Left colon (tissue), 2 donors: ENCODE results near the gene TTC22. TPM values are rescaled to one million over a fixed set of nuclear protein-coding genes. Genes with fewer than 3 reads are reported as not detected.

Source experiments
- ATAC-seq: fragments of 200-7000 bp; cut with Tn5 transposase; one replicate; pipeline ENCODE4 v1.9.1; 2020; ENCODE audit warnings: mild to moderate bottlenecking, moderate library complexity
- DNase-seq, 2 donors: peaks; one replicate each; pipeline ENCODE4 v3.0.0-alpha.2; 2020
- intact Hi-C, 2 donors: fragments of 100-400 bp; cut with DNase I in 1 of 2; cut with micrococcal nuclease in 1 of 2; formaldehyde crosslinking; loops; one replicate each; pipeline versions ENCODE4 v1.11.2 to v1.14.0; 2022; cut with DNase I, micrococcal nuclease
- total RNA-seq, 2 donors: library from RNA; stranded (reverse); fragmentation: NEBNext Ultra II Directional; extraction: Animal tissue kit (Norgen Biotek cat#: 25700); gene quantifications; one replicate each; pipeline ENCODE4 v1.2.1, GENCODE V29; 2021
- donor health status: DM: no; HTN: no; CAD: no.
- donor health status: DM: yes; HTN: yes; CAD: no.

The TTC22 gene
- total RNA-seq, 2 donors from 2014 or later: 88.7 to 94.5 TPM

DNA sequence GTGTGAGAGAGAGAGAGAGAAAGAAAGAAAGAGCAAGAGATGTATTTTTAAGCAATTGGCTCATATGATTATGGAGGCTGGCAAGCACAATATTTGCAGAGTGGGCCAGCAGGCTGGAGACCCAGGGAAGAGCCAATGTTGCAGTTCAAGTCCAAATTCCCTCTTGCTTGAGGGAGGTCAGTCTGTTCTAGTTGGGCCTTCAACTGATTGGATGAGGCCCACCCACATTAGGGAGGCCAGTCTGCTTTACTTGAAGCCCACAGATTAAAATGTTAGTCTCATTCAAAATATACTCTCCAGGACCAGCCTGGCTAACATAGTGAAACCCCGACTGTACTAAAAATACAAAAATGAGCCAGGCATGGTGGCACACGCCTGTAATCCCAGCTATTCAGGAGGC is 28.2 kb downstream of the TTC22 start:
- DNase-seq (no peak), ATAC-seq (no peak)
- intact Hi-C loops: no loop called here

DNA sequence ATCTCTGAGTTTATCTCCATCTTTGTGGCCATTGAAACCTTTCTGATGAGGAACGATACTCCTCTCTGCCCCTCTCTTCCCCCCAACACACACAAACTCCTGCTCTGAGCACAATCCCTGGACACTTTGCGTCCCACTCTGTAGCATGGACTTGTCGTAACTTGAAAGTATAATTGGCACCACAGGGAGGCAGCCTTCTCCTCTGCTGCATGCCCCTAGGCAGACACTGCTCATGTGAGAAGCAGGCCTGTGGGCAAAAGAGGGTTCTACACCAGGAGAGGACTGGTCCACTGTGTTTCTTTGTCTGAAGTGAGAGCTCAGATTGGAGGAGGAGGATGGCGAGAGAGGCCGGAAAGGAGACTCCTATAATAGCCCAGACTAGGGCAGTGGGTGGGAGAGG is 33.0 kb downstream of the TTC22 start:
- peak; percentile 14 for ATAC-seq
- peak in 1 of 2 donors; percentile 41 for DNase-seq
- intact Hi-C loops: no loop called here

DNA sequence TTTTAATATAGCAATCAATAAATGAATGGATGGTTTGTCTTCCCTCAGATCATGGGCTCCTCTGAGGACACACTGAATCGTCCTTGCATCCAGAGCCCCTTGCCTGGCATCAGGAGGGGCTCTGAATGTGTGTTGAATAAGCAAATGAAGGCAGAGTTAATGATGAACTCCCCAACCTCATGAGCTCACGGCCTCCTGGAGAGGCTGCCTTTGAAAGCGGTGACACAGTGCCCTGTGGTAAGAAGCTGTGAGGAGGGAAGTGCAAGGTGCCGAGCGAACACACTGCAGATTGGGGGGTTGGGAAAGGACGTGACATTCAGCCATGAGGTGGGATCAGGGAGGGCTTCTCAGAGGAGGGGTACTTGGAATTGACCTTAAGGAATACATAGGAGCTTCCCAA is 33.6 kb downstream of the TTC22 start:
- DNase-seq (no peak), ATAC-seq (no peak)
- intact Hi-C loops: no loop called here

DNA sequence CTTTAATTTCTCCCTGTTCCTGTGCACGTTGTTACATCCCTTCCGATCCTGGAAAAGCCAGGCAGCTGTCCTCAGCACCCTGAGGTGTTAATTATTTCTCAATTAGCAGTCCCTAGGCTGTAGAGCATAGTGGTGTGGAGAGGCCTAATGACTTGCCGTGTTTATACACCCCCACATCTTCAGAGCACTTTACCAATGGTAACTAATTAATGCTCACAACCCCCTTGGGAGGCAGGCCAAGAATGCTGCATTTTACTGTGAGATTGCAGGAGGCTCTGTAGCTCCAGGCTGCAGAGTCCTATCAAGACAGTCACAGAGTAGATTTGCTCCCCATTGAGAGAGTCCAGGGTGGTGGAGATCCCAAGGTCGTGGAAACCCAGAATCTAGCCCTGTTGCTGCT is 34.4 kb downstream of the TTC22 start:
- intact Hi-C loops: no loop called here
- no peak for ATAC-seq

DNA sequence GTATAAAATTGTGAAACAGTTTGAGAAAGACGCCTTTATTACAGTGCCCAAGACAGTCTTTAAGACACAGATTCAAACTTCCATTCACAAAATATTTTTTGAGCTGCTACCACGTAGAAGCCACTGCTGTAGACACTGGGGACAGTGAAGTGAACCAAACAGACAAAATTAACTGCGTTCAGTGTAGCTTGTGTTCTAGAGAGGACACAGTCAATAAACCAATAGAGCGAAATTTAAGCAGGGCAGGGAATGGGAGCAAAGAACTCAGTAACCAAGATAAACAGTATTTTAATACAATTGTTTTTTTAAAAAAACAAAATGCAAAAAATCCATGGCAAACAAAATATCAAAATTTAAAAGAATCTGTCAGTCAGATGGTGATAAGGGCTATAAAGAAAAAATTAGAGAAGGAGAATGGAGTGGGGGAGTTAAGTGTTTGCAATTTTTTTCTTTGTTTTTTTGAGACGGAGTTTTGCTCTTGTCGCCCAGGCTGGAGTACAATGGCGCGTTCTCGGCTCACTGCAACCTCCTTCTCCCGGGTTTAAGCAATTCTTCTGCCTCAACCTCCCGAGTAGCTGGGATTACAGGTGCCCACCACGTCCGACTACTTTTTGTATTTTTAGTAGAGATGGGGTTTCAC is 36.1 kb downstream of the TTC22 start:
- intact Hi-C loops: no loop called here
- no peak for ATAC-seq
- DNase-seq: no peak

More for the DNA sequence above, 34.4 kb downstream of the TTC22 start:
- no peak for DNase-seq

DNA sequence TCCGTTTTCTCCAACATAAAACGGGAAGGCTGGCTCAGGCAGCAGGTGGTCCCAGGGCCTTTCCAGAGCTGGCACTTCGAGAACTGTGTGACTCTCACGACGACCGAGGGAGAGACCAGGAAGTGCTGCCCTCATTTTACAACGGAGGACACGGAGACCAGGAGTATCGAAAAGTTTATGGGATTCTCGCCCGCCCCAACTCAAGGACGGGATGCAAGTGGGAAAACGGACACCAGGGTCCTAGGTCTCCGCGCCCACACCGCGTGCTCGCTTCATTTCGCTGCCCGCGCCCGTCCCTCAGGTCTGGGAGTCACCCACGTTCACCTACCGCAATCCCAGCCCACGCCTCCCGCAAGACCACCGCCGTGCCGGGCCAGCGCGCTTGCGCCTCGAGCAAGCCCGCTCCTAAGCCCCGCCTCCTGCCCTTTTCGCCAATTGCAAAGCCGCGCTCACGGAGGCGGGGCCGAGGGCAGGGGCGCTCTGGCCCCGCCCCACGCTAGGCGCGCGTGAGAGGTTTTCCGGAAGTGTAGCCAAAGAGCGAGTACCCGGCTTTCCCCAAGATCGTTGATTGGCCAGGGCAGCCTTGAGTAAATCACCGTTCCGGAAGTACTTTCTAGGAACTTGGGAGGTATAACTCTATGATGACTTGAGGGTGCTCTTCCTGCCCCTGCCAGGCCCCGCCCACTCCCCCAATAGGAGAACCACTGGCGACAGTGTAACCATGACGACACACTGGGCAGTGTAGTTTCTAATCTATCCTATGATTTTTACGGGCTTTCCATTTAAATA is 36.8 kb downstream of the TTC22 start, which contains the start of gene PARS2:
PARS2 (minus strand) TSS at position 391 of the 789 bp plus-strand sequence. CDS start 5,362 bp downstream, outside the sequence.
- intact Hi-C loops: no loop called here
- peak; percentile 93 for ATAC-seq

DNA sequence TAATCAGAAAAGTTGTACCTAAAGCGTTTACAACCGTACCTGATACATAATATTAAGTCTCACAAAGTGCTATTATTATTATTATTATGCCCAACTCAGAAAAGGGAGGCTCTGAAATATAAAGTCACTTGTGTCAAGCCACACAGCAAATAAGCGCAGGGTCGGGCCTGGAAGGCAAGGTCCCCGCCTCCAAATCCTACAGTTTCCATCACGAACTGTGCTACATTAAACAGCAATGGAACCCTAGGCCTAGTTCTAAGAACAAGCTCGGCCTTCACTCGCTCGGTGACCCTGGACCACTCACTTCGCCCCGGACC is 37.3 kb downstream of the TTC22 start:
- DNase-seq (no peak), ATAC-seq (peak; percentile 6)
- intact Hi-C loops: no loop called here

More for the DNA sequence above, 36.8 kb downstream of the TTC22 start, which contains the start of gene PARS2:
- peak; percentile 97 to 99 for DNase-seq

DNA sequence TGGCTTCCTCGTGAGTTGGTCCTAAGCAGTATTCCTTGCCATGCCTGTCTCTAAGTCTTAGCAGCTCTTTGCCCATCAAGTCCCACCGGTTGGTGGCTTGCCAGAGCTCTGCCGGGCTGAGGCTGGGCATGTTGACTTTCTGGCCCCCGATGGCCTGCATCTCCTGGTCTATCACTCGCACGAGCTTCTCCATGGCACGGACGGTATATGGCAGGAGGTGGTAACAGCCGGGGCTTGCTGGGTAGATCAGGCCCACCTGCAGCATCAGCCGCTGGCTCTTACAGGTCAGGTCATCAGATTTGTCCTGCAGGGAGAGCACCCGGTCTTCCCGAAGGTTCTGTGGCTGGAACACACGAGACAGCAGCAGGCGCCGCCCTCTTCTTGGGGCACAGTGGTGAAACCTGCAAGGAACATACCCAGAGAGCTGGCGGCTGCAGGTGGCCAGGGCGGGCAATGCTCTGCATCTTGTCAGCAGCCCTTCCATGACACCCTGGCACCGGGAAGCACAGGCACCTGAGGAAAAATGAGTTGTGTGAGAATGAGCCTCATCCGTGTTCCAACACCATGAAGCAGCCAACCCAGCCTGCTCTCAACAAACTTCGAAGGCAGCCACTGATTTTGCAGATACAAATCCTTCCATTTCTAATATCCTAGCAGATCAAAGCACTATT is 42.3 kb downstream of the TTC22 start:
- ATAC-seq (no peak), DNase-seq (no peak)
- intact Hi-C loops: no loop called here

DNA sequence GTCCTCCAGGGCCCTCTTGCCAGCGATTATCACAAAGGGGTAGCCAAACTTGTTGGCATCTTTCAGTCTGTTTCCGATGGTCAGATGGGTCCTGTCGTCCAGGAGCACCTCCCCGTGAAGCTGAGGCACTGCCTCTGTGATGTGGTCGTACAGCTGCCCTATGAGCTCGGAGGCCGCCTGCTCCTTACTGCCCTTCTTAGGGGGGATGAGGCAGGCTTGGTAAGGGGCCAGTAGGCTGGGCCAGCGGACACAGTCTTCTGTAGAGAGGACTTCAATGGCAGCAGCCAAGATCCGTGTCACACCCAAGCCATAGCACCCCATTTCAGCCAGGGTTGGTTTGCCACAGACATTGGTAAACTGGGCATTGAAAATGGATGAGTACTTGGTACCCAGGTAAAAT is 43.3 kb downstream of the TTC22 start:
- intact Hi-C loops: no loop called here
- DNase-seq: no peak
- no peak for ATAC-seq

DNA sequence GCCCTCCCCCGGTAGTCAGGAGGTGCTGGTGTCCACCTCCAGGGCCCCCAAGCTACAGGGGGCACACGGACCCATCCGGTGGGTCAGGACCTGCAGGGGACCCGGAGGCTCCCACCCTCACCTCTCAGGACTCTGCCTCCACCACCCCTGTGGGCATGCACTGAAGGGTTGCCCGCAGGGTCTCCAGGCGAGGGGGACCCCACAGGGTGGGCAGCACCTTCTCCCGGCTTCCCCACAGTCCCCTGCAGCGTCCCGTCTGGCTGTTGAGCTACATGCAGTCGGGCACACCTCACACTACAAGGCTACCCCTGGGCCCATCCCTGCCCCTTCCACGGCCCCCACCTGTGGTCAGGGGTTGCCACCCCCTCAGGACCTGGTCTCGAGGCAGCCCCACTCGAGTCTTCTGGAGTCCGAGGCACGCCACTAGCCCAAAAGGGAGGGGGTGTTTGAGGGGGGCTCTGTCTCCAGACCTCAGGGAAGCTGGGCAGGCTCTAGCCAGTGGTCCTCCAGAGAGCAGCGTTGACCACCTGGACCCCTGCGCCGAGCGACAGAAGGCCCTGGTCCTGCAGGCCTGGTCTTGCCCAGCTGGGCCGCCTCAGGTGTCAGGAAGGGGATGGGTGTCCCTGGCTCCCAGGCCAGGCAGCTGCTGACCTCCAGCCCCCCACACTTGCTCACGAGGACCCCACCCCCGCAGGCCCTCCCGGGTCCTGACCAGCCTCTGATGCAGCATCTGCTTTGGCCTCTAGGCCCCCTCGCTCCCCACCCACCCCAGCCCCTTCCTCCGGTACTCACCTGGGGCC is 46.4 kb downstream of the TTC22 start:
- intact Hi-C loops: no loop called here
- no peak for ATAC-seq
- DNase-seq: no peak

DNA sequence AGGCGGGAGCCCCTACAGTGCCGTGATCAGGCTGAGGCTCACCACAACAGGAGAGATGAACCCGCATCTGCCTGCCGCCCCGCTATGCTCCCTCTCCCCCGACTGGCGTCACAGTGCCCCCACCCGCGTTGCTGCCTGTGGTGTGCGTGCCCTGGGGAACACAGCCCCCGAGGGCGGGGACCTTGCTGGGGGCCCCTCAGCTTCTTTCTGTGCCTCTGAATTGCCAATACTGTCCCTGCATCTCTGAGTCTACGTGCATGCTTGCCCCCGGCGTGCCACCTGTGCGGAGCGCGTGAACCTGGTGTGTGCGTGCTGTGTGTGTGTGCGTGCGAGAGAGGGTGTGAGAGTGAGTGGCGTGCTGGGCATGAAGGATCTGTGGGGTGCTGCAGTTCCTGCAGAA is 47.1 kb downstream of the TTC22 start:
- intact Hi-C loops: no loop called here
- DNase-seq (no peak), ATAC-seq (no peak)

DNA sequence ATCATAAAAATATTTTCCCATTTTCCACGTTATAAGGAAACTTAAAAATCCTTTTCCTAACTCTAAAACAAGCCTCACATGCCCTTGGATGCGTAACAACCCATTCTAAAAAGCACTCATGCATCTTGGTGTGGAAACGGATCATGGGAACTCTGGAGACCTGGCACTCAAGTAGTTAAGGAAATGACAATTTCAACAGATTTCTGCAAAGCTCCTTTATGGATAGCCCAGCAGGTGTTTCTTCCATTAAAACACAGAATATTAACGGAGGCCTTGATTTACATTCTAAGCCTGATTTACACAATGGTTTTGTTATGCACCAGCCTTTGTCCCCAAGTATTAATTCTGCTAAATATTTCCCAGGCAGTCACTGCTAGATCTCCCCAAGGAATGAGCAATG is 49.7 kb downstream of the TTC22 start:
- intact Hi-C loops: no loop called here
- DNase-seq (no peak), ATAC-seq (no peak)

DNA sequence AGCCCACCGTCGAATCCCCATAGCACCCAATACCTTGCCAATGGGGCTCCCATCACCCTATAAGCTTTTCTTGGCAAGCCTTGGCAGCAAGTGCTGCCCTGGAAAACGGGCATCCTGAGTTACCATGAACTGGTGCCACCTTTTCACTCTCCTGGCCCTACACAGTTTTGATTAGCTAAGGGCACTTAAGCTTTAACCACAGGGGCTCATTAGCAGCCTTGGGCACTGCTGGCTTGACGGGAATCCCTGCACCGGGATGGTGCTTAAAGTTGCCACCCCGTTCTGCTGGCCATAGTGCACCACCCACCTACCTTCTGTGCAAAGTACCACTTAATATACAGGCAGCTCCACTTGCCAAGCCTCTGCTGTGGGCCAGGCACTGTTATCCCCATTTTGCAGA is 50.5 kb downstream of the TTC22 start:
- no peak for ATAC-seq
- intact Hi-C loops: no loop called here

DNA sequence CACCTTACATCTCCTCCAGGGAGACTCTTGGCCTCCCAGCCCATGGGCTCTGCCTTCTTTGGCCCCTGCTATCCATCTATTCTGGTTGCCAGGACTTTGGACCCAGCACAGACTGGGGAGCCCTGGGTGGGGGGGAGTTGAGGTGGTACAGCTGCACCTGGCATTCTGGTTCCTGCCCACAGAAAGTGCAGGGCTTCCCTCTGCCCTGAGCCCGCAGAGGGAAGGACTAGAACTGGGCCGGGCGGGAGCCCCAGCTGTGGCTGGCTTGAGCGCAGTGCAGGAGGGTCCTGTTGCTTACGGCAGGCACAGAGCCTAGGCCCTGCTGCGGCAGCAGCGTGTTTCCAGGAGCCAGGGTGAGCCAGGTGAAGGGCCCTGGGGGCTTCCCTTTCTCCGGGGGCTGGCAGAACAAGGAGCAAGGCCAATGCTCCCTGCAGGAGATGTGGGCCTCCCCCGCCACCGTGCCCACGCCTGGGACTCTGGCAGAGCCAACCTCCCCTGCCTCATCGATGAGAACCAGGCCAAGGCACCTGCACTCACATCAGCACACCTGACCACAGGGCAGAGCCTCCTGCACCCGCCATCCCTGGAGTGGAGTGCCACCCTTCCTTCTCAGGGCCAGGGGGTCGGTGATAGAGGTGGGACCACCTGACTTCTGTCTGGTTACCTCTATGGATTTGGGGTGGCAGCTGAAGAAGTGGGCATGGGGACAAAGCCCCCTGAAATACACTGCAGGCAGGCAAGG is 52.9 kb downstream of the TTC22 start:
- DNase-seq: no peak
- no peak for ATAC-seq

More for the DNA sequence above, 50.5 kb downstream of the TTC22 start:
- DNase-seq: no peak

DNA sequence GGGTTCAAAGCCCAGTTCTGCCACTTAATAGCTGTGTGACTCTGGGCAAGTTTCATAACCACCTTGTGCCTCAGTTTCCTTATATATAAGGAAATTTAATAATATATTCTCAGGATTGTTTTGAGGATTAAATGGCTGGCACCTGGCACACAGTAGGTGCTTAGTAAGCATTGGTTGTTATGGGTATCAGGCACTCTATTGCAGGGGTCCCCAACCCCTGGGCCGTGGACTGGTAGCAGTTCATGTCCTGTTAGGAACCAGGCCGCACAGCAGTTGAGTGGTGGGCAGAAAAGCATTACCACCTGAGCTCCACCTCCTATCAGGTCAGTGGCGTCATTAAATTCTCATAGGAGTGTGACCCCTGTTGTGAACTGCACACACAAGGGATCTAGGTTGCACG is 55.3 kb downstream of the TTC22 start:
- DNase-seq (no peak), ATAC-seq (no peak)
- intact Hi-C loops: no loop called here

More for the DNA sequence above, 52.9 kb downstream of the TTC22 start:
- intact Hi-C loops: no loop called here

DNA sequence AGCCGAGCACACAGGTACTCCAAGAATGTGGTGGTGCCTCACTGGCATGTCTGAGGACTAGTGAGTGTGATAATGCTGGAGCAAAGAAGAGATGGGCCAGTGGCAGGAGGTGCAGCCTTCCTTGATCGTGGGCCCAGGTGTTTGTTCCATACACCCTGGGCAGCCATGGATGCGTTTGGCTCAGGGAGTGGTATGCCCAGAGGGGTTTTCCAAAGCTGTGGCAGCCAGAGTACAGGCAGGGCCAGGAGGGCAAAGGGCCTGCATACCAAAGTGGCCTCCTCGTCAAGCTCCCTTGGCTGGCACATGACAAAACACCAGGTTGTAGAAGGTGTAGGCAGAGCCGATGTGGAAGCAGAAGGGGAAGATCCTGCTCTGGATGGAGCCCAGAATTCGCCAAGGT is 55.8 kb downstream of the TTC22 start:
- ATAC-seq: no peak
- DNase-seq: no peak
- intact Hi-C loops: no loop called here

DNA sequence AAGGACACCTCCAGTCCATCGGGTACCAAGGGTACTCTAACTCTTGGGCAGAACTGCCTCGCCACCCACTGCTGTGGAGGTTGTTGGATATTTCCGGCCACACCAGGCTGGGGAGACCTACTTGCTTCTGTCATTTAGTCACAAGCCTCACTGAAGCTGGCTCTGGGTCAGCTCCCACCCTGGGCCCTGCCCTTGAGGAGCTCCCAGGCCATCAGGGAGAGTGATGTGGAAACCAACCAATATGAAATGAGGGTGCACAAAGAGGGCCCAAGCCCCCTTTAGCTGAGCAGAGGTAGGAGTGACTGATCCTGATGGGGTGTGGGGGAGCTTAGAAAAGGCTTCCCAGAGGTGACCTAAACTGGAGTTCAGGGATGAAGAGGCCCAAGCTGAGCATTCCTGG is 56.4 kb downstream of the TTC22 start:
- no peak for DNase-seq

DNA sequence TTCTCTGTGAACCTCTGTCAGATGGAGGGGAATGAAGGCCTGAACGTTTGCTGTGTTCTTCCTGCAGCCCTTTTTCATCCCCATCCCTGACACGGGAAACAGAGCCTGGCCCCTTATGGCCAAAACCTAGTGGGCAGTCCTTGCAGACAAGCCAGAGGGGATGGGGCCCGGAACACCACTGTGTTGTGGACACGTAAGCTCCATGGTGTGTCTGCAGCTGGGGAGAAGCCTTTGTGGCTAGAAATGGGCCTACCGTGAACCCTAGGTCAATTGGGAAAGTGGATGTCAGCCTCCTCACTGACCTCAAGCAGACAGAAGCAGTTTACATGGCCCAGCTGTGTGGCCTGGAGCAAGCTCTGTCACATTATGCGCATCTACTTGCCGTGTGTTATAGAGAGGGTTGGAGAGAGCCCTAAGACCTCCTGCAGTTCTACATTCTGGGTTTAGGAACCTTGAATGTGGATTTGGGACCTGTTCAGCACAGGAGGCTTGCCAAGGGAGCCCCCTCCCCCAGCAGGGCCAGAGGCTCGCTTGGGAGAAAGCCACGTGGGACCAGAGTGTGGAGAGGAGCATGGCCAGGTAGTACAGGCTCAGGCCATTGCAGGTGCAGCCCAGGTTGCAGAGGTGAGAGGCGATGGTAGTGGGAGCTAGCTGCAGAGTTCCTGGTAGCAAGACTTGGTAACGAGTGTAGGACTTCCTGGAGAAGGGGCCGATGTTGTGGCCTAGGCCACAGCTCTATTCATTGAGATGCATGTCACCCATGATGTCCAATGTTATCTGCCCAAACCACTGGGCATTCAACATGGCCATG is 57.5 kb downstream of the TTC22 start:
- intact Hi-C loops: no loop called here
- DNase-seq (no peak), ATAC-seq (no peak)

More for the DNA sequence above, 56.4 kb downstream of the TTC22 start:
- ATAC-seq: no peak
- intact Hi-C loops: no loop called here
